GM21447 (cell line): Measurements from ENCODE around the gene CCDC107.

Experiments used
- ATAC-seq: cut with Tn5 transposase; IDR thresholded peaks from one replicate; pipeline ENCODE4 v1.9.1; 2021; ENCODE audit not compliant: unreplicated experiment

The CCDC107 gene

GRCh38 chr9:35700031-35700430 is 41.9 kb downstream of the CCDC107 start:
- ATAC-seq: no peak

- ATAC-seq: no peak
Observed at GRCh38 chr9:35700942-35701341, 42.9 kb downstream of the CCDC107 start.

GRCh38 chr9:35702696-35703095 is 44.6 kb downstream of the CCDC107 start:
- no peak for ATAC-seq

- ATAC-seq: no peak
Observed at GRCh38 chr9:35703906-35704672, 46.0 kb downstream of the CCDC107 start.

- no peak for ATAC-seq
Observed at GRCh38 chr9:35705372-35705771, 47.3 kb downstream of the CCDC107 start.

- no peak for ATAC-seq
Observed at GRCh38 chr9:35705836-35706430, 47.8 kb downstream of the CCDC107 start.

GRCh38 chr9:35706951-35707350 is 48.9 kb downstream of the CCDC107 start:
- no peak for ATAC-seq

GRCh38 chr9:35708146-35708545 is 50.1 kb downstream of the CCDC107 start:
- no peak for ATAC-seq

- ATAC-seq: no peak
Observed at GRCh38 chr9:35710818-35711500, 52.9 kb downstream of the CCDC107 start.
